ENCODE results near the gene CPM.

- TF ChIP-seq CTCF (IDR thresholded peaks at IDR 0.05): no peak
- no peak for TF ChIP-seq POLR2A (IDR thresholded peaks at IDR 0.05)
These were observed 66.0 kb downstream of the CPM start for GRCh38 chr12:68866950-68867349.
